OCI-LY7 (cell line): ENCODE results near the gene CNTNAP5. TPM values are rescaled to one million over a fixed set of nuclear protein-coding genes. Genes with fewer than 3 reads are reported as not detected.

Experiments used
- BruUV-seq: library from RNA; stranded (reverse); fragments of 400-500 nt; replicated peaks from 2 replicates; lab custom pipeline; 2021; lab: Mats Ljungman, UMichigan
- CTCF ChIA-PET: fragments of 300-600 bp; sonication (Branson Sonifier 250); formaldehyde crosslinking; loops from one replicate; lab custom pipeline; 2022; ENCODE audit warnings: antibody characterized with exemption; ENCODE audit not compliant: unreplicated experiment; lab: Charles Lee
- POLR2A ChIA-PET: fragments of 300-600 bp; sonication (Branson Sonifier 250); formaldehyde crosslinking; loops from one replicate; lab custom pipeline; 2022; ENCODE audit warnings: antibody characterized with exemption; lab: Charles Lee
- DNase-seq: peaks from one replicate; pipeline ENCODE4 v3.0.0-alpha.2; 2015; ENCODE audit warnings: low spot score
- H2AFZ ChIP-seq: fragments of 200-600 bp; sonication (generic), shearing (Covaris generic); 2 replicates; pipeline ENCODE4 v1.6.1; 2014; ENCODE audit warnings: mild to moderate bottlenecking, antibody characterized with exemption, low read length, moderate library complexity
- H3K27ac ChIP-seq: fragments of 200-600 bp; sonication (generic); 2 replicates; pipeline ENCODE4 v1.5.1; 2014; ENCODE audit warnings: mixed run types, low read depth, mild to moderate bottlenecking, moderate library complexity, low read length, inconsistent platforms; ENCODE audit not compliant: poor library complexity, severe bottlenecking
- H3K36me3 ChIP-seq: fragments of 200-600 bp; sonication (generic); 2 replicates; pipeline ENCODE4 v1.6.1; 2014; ENCODE audit warnings: mild to moderate bottlenecking, antibody characterized with exemption, low read length, moderate library complexity, mixed read lengths; ENCODE audit not compliant: insufficient read depth
- H3K4me1 ChIP-seq: fragments of 200-600 bp; sonication (generic); 2 replicates; pipeline ENCODE4 v1.5.1; 2014; ENCODE audit warnings: mild to moderate bottlenecking, low read length; ENCODE audit not compliant: insufficient read depth, poor library complexity, severe bottlenecking
- H3K4me2 ChIP-seq: fragments of 200-600 bp; sonication (generic); 2 replicates; pipeline ENCODE4 v1.6.1; 2014; ENCODE audit warnings: mild to moderate bottlenecking, low read length
- H3K4me3 ChIP-seq: fragments of 200-600 bp; sonication (generic); 2 replicates; pipeline ENCODE4 v1.5.1; 2014; ENCODE audit warnings: mild to moderate bottlenecking, low read depth, low read length; ENCODE audit not compliant: poor library complexity, severe bottlenecking
- H3K79me2 ChIP-seq: fragments of 200-600 bp; sonication (generic); 2 replicates; pipeline ENCODE4 v1.6.1; 2016; ENCODE audit warnings: low read depth, mild to moderate bottlenecking, low read length, moderate library complexity, mixed read lengths; ENCODE audit not compliant: insufficient read depth
- H3K9me2 ChIP-seq: fragments of 200-600 bp; sonication (generic); 2 replicates; pipeline ENCODE4 v1.6.1; 2016; ENCODE audit warnings: mild to moderate bottlenecking, low read length, mixed read lengths; ENCODE audit not compliant: insufficient read depth
- H3K9me3 ChIP-seq: fragments of 200-600 bp; sonication (generic); 2 replicates; pipeline ENCODE4 v1.6.1; 2014; ENCODE audit warnings: mild to moderate bottlenecking, mixed run types, low read length, mixed read lengths
- H4K20me1 ChIP-seq: fragments of 200-600 bp; sonication (generic); 2 replicates; pipeline ENCODE4 v1.6.1; 2014; ENCODE audit warnings: mild to moderate bottlenecking, antibody characterized with exemption, low read length, moderate library complexity, mixed read lengths; ENCODE audit not compliant: insufficient read depth
- EZH2phosphoT487 ChIP-seq: fragments of 200-600 bp; sonication (generic); IDR thresholded peaks from 2 replicates; pipeline ENCODE4 v1.6.1; 2018; ENCODE audit warnings: low read depth, borderline replicate concordance, mild to moderate bottlenecking, mixed run types, antibody characterized with exemption, low read length, moderate library complexity, mixed read lengths
- intact Hi-C: fragments of 100-400 bp; cut with micrococcal nuclease; formaldehyde crosslinking; loops from one replicate; pipeline ENCODE4 v1.10.0; 2022; ENCODE audit not compliant: unreplicated experiment
- total RNA-seq, 2 experiments: library from RNA; depleted of rRNA in 1 of 2; stranded (reverse); fragments of >200 nt in 1 of 2; shearing (Covaris generic) in 1 of 2; gene quantifications; 2 replicates each; pipeline ENCODE4 v1.2.3, GENCODE V29; 2014 to 2022
- TF ChIP-seq, protein P1 (sequence below): fragments of 200-600 bp; sonication (generic); conservative IDR thresholded peaks from 2 replicates; pipeline ENCODE4 v1.5.1; 2014; ENCODE audit warnings: mild to moderate bottlenecking, antibody characterized with exemption, low read length, moderate library complexity, mixed read lengths

CNTNAP5 gene
- total RNA-seq, 2 experiments from 2014 or later = not detected

- ChIA-PET POLR2A (interaction anchor here (0.6 to 1.0 kb wide), 2 partner anchors 582 to 1853 kb away, joined by 3 to 5 read pairs; no protein-coding TSS in a partner anchor), CTCF (no interaction called here)
- no peak for DNase-seq
- Histone ChIP-seq H3K4me1 (no peaks in the 10 kb centered on the region), H3K4me3 (no peak overlapping the region), H3K79me2 (no peaks in the 10 kb centered on the region), H2AFZ (no peak overlapping the region), H3K36me3 (no peaks in the 10 kb centered on the region), H4K20me1 (no peaks in the 10 kb centered on the region), H3K9me2 (no peaks in the 10 kb centered on the region), H3K4me2 (no peak overlapping the region), H3K9me3 (no peaks in the 10 kb centered on the region), H3K27ac (no peak overlapping the region)
- intact Hi-C loops = no loop called here
- BruUV-seq = no TSS peak
- TF ChIP-seq, protein P1, sequence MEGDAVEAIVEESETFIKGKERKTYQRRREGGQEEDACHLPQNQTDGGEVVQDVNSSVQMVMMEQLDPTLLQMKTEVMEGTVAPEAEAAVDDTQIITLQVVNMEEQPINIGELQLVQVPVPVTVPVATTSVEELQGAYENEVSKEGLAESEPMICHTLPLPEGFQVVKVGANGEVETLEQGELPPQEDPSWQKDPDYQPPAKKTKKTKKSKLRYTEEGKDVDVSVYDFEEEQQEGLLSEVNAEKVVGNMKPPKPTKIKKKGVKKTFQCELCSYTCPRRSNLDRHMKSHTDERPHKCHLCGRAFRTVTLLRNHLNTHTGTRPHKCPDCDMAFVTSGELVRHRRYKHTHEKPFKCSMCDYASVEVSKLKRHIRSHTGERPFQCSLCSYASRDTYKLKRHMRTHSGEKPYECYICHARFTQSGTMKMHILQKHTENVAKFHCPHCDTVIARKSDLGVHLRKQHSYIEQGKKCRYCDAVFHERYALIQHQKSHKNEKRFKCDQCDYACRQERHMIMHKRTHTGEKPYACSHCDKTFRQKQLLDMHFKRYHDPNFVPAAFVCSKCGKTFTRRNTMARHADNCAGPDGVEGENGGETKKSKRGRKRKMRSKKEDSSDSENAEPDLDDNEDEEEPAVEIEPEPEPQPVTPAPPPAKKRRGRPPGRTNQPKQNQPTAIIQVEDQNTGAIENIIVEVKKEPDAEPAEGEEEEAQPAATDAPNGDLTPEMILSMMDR = peak; percentile 59
- TF ChIP-seq EZH2phosphoT487 = no peak
These were observed 300.8 kb downstream of the CNTNAP5 start for GRCh38 chr2:124325667-124326440.

- no peak overlapping the region for H3K4me2 ChIP-seq
- intact Hi-C loops = no loop called here
- H4K20me1 ChIP-seq = no peaks in the 10 kb centered on the region
- TF ChIP-seq, protein P1 = no peak
- TF ChIP-seq EZH2phosphoT487 = no peak
- no peak overlapping the region for H3K4me3 ChIP-seq
- ChIA-PET POLR2A (no interaction called here), CTCF (no interaction called here)
- no peaks in the 10 kb centered on the region for H3K9me2 ChIP-seq
- no peaks in the 10 kb centered on the region for H3K4me1 ChIP-seq
- no peaks in the 10 kb centered on the region for H3K36me3 ChIP-seq
- H2AFZ ChIP-seq = no peak overlapping the region
- no peaks in the 10 kb centered on the region for H3K79me2 ChIP-seq
- no peak overlapping the region for H3K27ac ChIP-seq
- BruUV-seq = no TSS peak
- no peaks in the 10 kb centered on the region for H3K9me3 ChIP-seq
- DNase-seq = no peak
These were observed 302.2 kb downstream of the CNTNAP5 start for GRCh38 chr2:124327303-124327702.

DNA sequence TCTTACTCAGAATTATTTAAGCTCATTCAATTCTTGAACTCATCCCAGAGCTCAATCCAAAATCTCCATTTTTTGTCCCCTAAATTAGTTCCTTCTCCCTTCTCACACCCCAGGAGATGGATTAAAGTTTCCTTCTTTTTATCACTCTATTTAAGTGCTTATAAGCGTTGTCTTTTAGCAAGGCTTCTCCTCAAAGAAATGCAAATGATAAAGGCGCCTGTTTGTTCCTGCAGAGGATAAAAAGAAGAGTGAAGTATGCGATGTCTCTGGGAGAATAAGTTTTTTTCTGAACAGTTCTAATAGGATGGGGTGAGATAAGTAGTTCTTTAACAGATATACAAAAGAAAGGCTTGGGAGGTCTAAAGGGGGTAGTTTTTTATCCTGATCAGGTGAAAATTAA lies 303.3 kb downstream of the CNTNAP5 start:
- CTCF ChIA-PET = interaction anchor here (0.6 kb wide), 1 partner anchor 1392 kb away, joined by 3 read pairs; no protein-coding TSS in a partner anchor
- no peaks in the 10 kb centered on the region for H3K4me1 ChIP-seq
- H2AFZ ChIP-seq = no peak overlapping the region
- POLR2A ChIA-PET = interaction anchor here (1.2 kb wide), 1 partner anchor 26 kb away, joined by 3 read pairs; no protein-coding TSS in a partner anchor
- H4K20me1 ChIP-seq = no peaks in the 10 kb centered on the region
- H3K36me3 ChIP-seq = no peaks in the 10 kb centered on the region
- H3K79me2 ChIP-seq = no peaks in the 10 kb centered on the region
- no peak overlapping the region for H3K27ac ChIP-seq
- no peaks in the 10 kb centered on the region for H3K9me3 ChIP-seq
- no peak for TF ChIP-seq EZH2phosphoT487
- TF ChIP-seq, protein P1 = no peak
- DNase-seq = no peak
- H3K4me2 ChIP-seq = no peak overlapping the region
- intact Hi-C loops = no loop called here
- H3K9me2 ChIP-seq = no peaks in the 10 kb centered on the region
- no TSS peak for BruUV-seq
- no peak overlapping the region for H3K4me3 ChIP-seq
